ENCODE measurements around the gene FABP3. TPM values are rescaled to one million over a fixed set of nuclear protein-coding genes. Genes with fewer than 3 reads are reported as not detected.

The FABP3 gene
- total RNA-seq, 1 donor from 2014 or later: 2.2 TPM

DNA sequence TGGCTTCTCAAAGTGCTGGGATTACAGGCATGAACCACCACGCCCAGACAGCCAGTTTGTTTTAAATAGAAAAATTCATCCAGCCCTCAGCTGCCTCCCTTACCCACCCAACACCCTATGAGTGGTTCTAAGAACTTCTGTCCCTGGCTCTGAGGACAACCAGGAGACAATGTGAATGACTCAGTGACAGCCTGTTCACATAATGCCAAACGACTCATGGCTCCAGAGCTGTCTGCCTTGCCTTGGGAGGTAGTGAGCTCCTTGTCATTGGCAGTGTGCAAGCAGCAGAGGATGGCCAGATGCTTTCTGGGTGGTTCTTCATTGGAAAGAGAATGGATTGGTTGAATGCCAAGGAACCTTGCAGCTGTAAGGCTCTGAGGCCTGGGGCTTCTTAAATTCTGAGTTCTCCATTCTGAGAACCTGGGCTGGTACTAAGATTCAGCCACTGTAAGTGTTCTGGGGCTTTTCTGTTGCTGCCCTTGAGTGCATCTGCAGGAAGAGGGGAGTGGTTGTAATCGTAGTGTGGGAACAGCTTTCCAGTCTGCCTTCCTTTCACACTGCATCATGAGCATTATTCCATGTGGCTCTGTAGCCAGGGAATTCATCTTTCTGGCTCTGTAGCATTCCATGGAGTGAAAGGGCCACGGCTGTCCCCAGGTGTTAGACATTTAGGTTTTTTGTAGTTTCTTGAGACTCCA is 45.9 kb upstream of the FABP3 start:
- Mint-ChIP-seq H3K9me3 (no peaks in the 10 kb centered on the region), H3K27ac (no peak overlapping the region), H3K4me1 (peaks cover 45% of the 10 kb centered on the region), H3K4me3 (no peak overlapping the region), H3K27me3 (ENCODE audit: insufficient read depth, low read depth) (peaks cover 8% of the 10 kb centered on the region), H3K36me3 (peaks cover 7% of the 10 kb centered on the region)
- TF ChIP-seq EZH2 (IDR thresholded peaks at IDR 0.05) (no peak), EZH2phosphoT487 (IDR thresholded peaks at IDR 0.05) (no peak)
- TF ChIP-seq, protein P1, sequence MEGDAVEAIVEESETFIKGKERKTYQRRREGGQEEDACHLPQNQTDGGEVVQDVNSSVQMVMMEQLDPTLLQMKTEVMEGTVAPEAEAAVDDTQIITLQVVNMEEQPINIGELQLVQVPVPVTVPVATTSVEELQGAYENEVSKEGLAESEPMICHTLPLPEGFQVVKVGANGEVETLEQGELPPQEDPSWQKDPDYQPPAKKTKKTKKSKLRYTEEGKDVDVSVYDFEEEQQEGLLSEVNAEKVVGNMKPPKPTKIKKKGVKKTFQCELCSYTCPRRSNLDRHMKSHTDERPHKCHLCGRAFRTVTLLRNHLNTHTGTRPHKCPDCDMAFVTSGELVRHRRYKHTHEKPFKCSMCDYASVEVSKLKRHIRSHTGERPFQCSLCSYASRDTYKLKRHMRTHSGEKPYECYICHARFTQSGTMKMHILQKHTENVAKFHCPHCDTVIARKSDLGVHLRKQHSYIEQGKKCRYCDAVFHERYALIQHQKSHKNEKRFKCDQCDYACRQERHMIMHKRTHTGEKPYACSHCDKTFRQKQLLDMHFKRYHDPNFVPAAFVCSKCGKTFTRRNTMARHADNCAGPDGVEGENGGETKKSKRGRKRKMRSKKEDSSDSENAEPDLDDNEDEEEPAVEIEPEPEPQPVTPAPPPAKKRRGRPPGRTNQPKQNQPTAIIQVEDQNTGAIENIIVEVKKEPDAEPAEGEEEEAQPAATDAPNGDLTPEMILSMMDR (IDR thresholded peaks at IDR 0.05): no peak
- Histone ChIP-seq H3K4me2 (no peak overlapping the region), H3F3A (ENCODE audit: low read depth) (peaks cover 19% of the 10 kb centered on the region), H3K79me2 (ENCODE audit: low read depth) (peaks cover 32% of the 10 kb centered on the region), H2AFZ (replicated peaks) (no peak overlapping the region), H3K27me3 (no peaks in the 10 kb centered on the region), H3K27ac (no peak overlapping the region), H3K36me3 (no peaks in the 10 kb centered on the region), H3K4me3 (no peak overlapping the region), H3K9me3 (ENCODE audit: low read depth) (no peaks in the 10 kb centered on the region), H3K9ac (no peak overlapping the region), H3K4me1 (peaks cover 35% of the 10 kb centered on the region), H4K20me1 (ENCODE audit: low read depth) (peaks cover 46% of the 10 kb centered on the region)
- DNase-seq (ENCODE audit: low spot score): no peak

DNA sequence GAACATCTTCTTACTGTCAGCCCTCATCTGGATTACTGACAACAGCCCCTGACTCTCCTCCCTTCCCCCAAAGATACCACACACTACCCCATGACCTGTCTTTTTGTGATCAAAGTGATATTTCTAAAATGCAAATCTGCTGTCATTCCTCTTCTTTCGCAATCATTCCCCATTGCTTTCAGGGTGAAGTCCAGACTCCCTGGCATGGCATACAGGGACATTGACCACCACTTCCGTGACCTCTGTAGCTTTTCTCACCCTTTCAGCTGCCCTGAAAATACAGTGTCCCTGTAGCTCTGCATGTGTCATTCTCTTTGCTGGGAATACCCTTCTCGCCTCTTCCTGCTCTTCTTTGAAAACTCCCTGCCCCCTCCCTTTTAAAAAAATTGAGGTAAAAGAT is 44.3 kb upstream of the FABP3 start:
- H3K4me2 ChIP-seq: no peak overlapping the region
- H3K9me3 ChIP-seq (ENCODE audit: low read depth): no peaks in the 10 kb centered on the region
- no peak overlapping the region for H2AFZ ChIP-seq (replicated peaks)
- peaks cover 40% of the 10 kb centered on the region for H3K4me1 ChIP-seq
- no peak for DNase-seq (ENCODE audit: low spot score)
- no peak overlapping the region for H3K27ac ChIP-seq
- H3K9ac ChIP-seq: no peak overlapping the region
- peaks cover 26% of the 10 kb centered on the region for H3F3A ChIP-seq (ENCODE audit: low read depth)
- H3K27me3 ChIP-seq: peaks cover 8% of the 10 kb centered on the region
- H3K36me3 ChIP-seq: no peaks in the 10 kb centered on the region
- TF ChIP-seq, protein P1 (IDR thresholded peaks at IDR 0.05): no peak
- no peak for TF ChIP-seq EZH2phosphoT487 (IDR thresholded peaks at IDR 0.05)
- H3K4me3 ChIP-seq: no peak overlapping the region
- H3K27ac Mint-ChIP-seq: no peak overlapping the region
- H3K4me3 Mint-ChIP-seq: peak overlapping the region; percentile 17
- peaks cover 13% of the 10 kb centered on the region for H3K27me3 Mint-ChIP-seq (ENCODE audit: insufficient read depth, low read depth)
- peaks cover 45% of the 10 kb centered on the region for H3K4me1 Mint-ChIP-seq
- peaks cover 7% of the 10 kb centered on the region for H3K36me3 Mint-ChIP-seq
- H3K9me3 Mint-ChIP-seq: no peaks in the 10 kb centered on the region
- H4K20me1 ChIP-seq (ENCODE audit: low read depth): peaks cover 38% of the 10 kb centered on the region
- H3K79me2 ChIP-seq (ENCODE audit: low read depth): peaks cover 26% of the 10 kb centered on the region

DNA sequence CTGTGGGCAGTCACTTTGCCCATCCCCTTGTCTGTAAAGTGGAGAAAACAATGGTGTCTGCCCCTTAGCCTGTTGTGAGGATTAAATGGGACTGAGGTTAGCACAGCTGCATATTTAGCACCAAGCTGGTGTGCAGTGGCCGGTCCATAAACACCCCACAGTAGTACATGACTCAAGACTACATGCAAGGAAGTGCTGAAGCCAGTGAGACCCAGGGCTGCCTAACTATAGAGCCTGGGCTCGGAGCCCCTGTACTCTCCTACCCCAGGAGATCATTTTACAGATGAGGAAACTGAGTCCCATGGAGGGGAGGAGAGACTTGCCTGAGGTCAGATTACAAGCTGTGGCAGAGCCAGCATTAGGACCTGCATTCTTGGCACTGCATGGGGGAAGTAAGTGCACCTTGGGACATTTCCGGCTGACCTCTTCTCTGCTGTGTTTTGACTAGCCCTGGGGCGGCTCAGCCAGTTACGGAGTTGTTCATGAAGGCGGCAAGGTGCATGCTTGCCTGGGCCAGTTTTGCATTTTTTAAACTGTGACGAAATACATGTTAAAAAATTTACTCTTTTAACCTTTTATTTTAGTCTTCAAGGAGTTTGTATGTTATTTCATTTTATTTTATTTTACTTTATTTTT is 43.3 kb upstream of the FABP3 start:
- Mint-ChIP-seq H3K36me3 (peaks cover 9% of the 10 kb centered on the region), H3K9me3 (no peaks in the 10 kb centered on the region), H3K4me3 (peak overlapping the region; percentile 97), H3K27me3 (ENCODE audit: insufficient read depth, low read depth) (peaks cover 21% of the 10 kb centered on the region), H3K27ac (peak overlapping the region; percentile 78), H3K4me1 (peaks cover 41% of the 10 kb centered on the region)
- H3K36me3 ChIP-seq: no peaks in the 10 kb centered on the region
- H3K9ac ChIP-seq: no peak overlapping the region
- H3K9me3 ChIP-seq (ENCODE audit: low read depth): no peaks in the 10 kb centered on the region
- TF ChIP-seq EZH2phosphoT487 (IDR thresholded peaks at IDR 0.05) (no peak), EZH2 (IDR thresholded peaks at IDR 0.05) (no peak)
- TF ChIP-seq, protein P1 (IDR thresholded peaks at IDR 0.05): no peak
- no peak for DNase-seq (ENCODE audit: low spot score)
- H3K4me1 ChIP-seq: peaks cover 33% of the 10 kb centered on the region
- H3F3A ChIP-seq (ENCODE audit: low read depth): peaks cover 23% of the 10 kb centered on the region
- H3K4me3 ChIP-seq: no peak overlapping the region
- peaks cover 15% of the 10 kb centered on the region for H3K27me3 ChIP-seq
- peaks cover 30% of the 10 kb centered on the region for H4K20me1 ChIP-seq (ENCODE audit: low read depth)
- peaks cover 21% of the 10 kb centered on the region for H3K79me2 ChIP-seq (ENCODE audit: low read depth)
- no peak overlapping the region for H3K27ac ChIP-seq
- H2AFZ ChIP-seq (replicated peaks): no peak overlapping the region
- H3K4me2 ChIP-seq: peak overlapping the region; percentile 78
